Measurements from ENCODE around the gene RASGRP3. TPM values are rescaled to one million over a fixed set of nuclear protein-coding genes. Genes with fewer than 3 reads are reported as not detected.
A peak's percentile ranks its signal among the peaks of the same experiment; 100 is the strongest.

RASGRP3 gene
- total RNA-seq, 1 donor: 0.72 TPM

- no peak overlapping the region for H3K4me3 ChIP-seq (ENCODE audit: insufficient read depth, low read length)
- no peak for TF ChIP-seq CTCF (IDR thresholded peaks at IDR 0.05; ENCODE audit: extremely low read depth, low read depth, low read length)
- peaks cover 77% of the 10 kb centered on the region for H3K36me3 ChIP-seq (ENCODE audit: insufficient read depth, low read length)
- H3K27me3 ChIP-seq (ENCODE audit: insufficient read depth, low read length): no peaks in the 10 kb centered on the region
- no peak for DNase-seq (ENCODE audit: insufficient read length, low spot score, missing footprints)
- H3K4me2 ChIP-seq (ENCODE audit: insufficient read depth, low read length): no peak overlapping the region
- peak overlapping the region; percentile 17 for H3K27ac ChIP-seq (ENCODE audit: low read depth, low read length)
- H3K9me3 ChIP-seq (ENCODE audit: low read depth, low read length): no peaks in the 10 kb centered on the region
- H3K4me1 ChIP-seq (ENCODE audit: insufficient read depth, low read length): peaks cover 7% of the 10 kb centered on the region
- no peak overlapping the region for H2AFZ ChIP-seq (ENCODE audit: low read length)
- peaks cover 52% of the 10 kb centered on the region for H3K79me2 ChIP-seq (ENCODE audit: insufficient read depth, low read length)
- peaks cover 13% of the 10 kb centered on the region for H4K20me1 ChIP-seq (ENCODE audit: insufficient read depth, low read length)
Observed at GRCh38 chr2:33589444-33589843, 113.0 kb downstream of the RASGRP3 start.

GRCh38 chr2:33595385-33595784 lies 118.9 kb downstream of the RASGRP3 start:
- Histone ChIP-seq H3K4me2 (ENCODE audit: insufficient read depth, low read length) (peak overlapping the region; percentile 5), H3K4me3 (ENCODE audit: insufficient read depth, low read length) (no peak overlapping the region), H3K4me1 (ENCODE audit: insufficient read depth, low read length) (peaks cover 16% of the 10 kb centered on the region), H3K79me2 (ENCODE audit: insufficient read depth, low read length) (peaks cover 82% of the 10 kb centered on the region), H4K20me1 (ENCODE audit: insufficient read depth, low read length) (peaks cover 25% of the 10 kb centered on the region), H3K9me3 (ENCODE audit: low read depth, low read length) (no peaks in the 10 kb centered on the region), H3K27me3 (ENCODE audit: insufficient read depth, low read length) (no peaks in the 10 kb centered on the region), H3K27ac (ENCODE audit: low read depth, low read length) (no peak overlapping the region), H3K36me3 (ENCODE audit: insufficient read depth, low read length) (peaks cover 45% of the 10 kb centered on the region), H2AFZ (ENCODE audit: low read length) (no peak overlapping the region)
- TF ChIP-seq CTCF (IDR thresholded peaks at IDR 0.05; ENCODE audit: extremely low read depth, low read depth, low read length): no peak
- no peak for DNase-seq (ENCODE audit: insufficient read length, low spot score, missing footprints)

GRCh38 chr2:33597026-33597425 lies 120.6 kb downstream of the RASGRP3 start:
- Histone ChIP-seq H3K27me3 (ENCODE audit: insufficient read depth, low read length) (no peaks in the 10 kb centered on the region), H3K4me2 (ENCODE audit: insufficient read depth, low read length) (peak overlapping the region; percentile 93), H3K79me2 (ENCODE audit: insufficient read depth, low read length) (peaks cover 66% of the 10 kb centered on the region), H3K27ac (ENCODE audit: low read depth, low read length) (peak overlapping the region; percentile 12), H3K36me3 (ENCODE audit: insufficient read depth, low read length) (peaks cover 29% of the 10 kb centered on the region), H3K4me1 (ENCODE audit: insufficient read depth, low read length) (peaks cover 16% of the 10 kb centered on the region), H3K9me3 (ENCODE audit: low read depth, low read length) (no peaks in the 10 kb centered on the region), H2AFZ (ENCODE audit: low read length) (no peak overlapping the region), H4K20me1 (ENCODE audit: insufficient read depth, low read length) (peaks cover 25% of the 10 kb centered on the region), H3K4me3 (ENCODE audit: insufficient read depth, low read length) (peak overlapping the region; percentile 98)
- DNase-seq (ENCODE audit: insufficient read length, low spot score, missing footprints): no peak
- TF ChIP-seq CTCF (IDR thresholded peaks at IDR 0.05; ENCODE audit: extremely low read depth, low read depth, low read length): no peak

GRCh38 chr2:33598561-33599174 lies 122.2 kb downstream of the RASGRP3 start:
- Histone ChIP-seq H3K27me3 (ENCODE audit: insufficient read depth, low read length) (no peaks in the 10 kb centered on the region), H3K4me1 (ENCODE audit: insufficient read depth, low read length) (peaks cover 20% of the 10 kb centered on the region), H3K4me2 (ENCODE audit: insufficient read depth, low read length) (peak overlapping the region; percentile 93), H3K27ac (ENCODE audit: low read depth, low read length) (peak overlapping the region; percentile 94), H3K9me3 (ENCODE audit: low read depth, low read length) (no peaks in the 10 kb centered on the region), H2AFZ (ENCODE audit: low read length) (peak overlapping the region; percentile 95), H3K4me3 (ENCODE audit: insufficient read depth, low read length) (peak overlapping the region; percentile 98), H4K20me1 (ENCODE audit: insufficient read depth, low read length) (peaks cover 25% of the 10 kb centered on the region), H3K36me3 (ENCODE audit: insufficient read depth, low read length) (peaks cover 13% of the 10 kb centered on the region), H3K79me2 (ENCODE audit: insufficient read depth, low read length) (peaks cover 51% of the 10 kb centered on the region)
- no peak for TF ChIP-seq CTCF (IDR thresholded peaks at IDR 0.05; ENCODE audit: extremely low read depth, low read depth, low read length)
- DNase-seq (ENCODE audit: insufficient read length, low spot score, missing footprints): peak; percentile 69
